Neural cell (in vitro differentiated cells): ENCODE results near the gene TMBIM1. TPM values are rescaled to one million over a fixed set of nuclear protein-coding genes. Genes with fewer than 3 reads are reported as not detected.

Source experiments
- H2AFZ ChIP-seq: fragments of 200-600, 300-800 bp; sonication (generic), shearing (Covaris generic); 2 replicates; pipeline ENCODE4 v1.6.0; 2014; ENCODE audit warnings: low read depth, mild to moderate bottlenecking, antibody characterized with exemption, low read length, moderate library complexity
- H3F3A ChIP-seq: fragments of 200-600 bp; shearing (Covaris generic); 2 replicates; pipeline ENCODE4 v1.6.1; 2016; ENCODE audit warnings: mild to moderate bottlenecking, moderate library complexity, mixed read lengths, antibody characterized with exemption, low read length; ENCODE audit not compliant: insufficient read depth, poor library complexity, severe bottlenecking
- H3K27ac ChIP-seq: fragments of 200-600, 300-800 bp; sonication (generic), shearing (Covaris generic); 2 replicates; pipeline ENCODE4 v1.5.1; 2014; ENCODE audit warnings: mild to moderate bottlenecking, low read length, moderate library complexity
- H3K27me3 ChIP-seq: fragments of 300-800, 200-600 bp; sonication (generic), shearing (Covaris generic); 2 replicates; pipeline ENCODE4 v1.6.0; 2014; ENCODE audit warnings: mild to moderate bottlenecking, low read depth, low read length, moderate library complexity; ENCODE audit not compliant: insufficient read depth
- H3K36me3 ChIP-seq: fragments of 300-800, 200-600 bp; sonication (generic), shearing (Covaris generic); 2 replicates; pipeline ENCODE4 v1.5.1; 2014; ENCODE audit warnings: mild to moderate bottlenecking, antibody characterized with exemption, low read length, moderate library complexity; ENCODE audit not compliant: insufficient read depth
- H3K4me2 ChIP-seq: fragments of 300-800, 200-600 bp; sonication (generic), shearing (Covaris generic); 2 replicates; pipeline ENCODE4 v1.6.0; 2014; ENCODE audit warnings: mild to moderate bottlenecking, low read length
- H3K4me3 ChIP-seq: fragments of 300-800, 200-600 bp; sonication (generic), shearing (Covaris generic); 2 replicates; pipeline ENCODE4 v1.5.1; 2014; ENCODE audit warnings: mild to moderate bottlenecking, low read length, moderate library complexity
- H3K79me2 ChIP-seq: fragments of 200-600 bp; shearing (Covaris generic); replicated peaks from 2 replicates; pipeline ENCODE4 v1.6.0; 2014; ENCODE audit warnings: mild to moderate bottlenecking, low read length, moderate library complexity; ENCODE audit not compliant: insufficient read depth
- H3K9ac ChIP-seq: fragments of 300-800, 200-600 bp; sonication (generic), shearing (Covaris generic); 2 replicates; pipeline ENCODE4 v1.6.1; 2016; ENCODE audit warnings: mild to moderate bottlenecking, low read length, mixed read lengths
- H3K9me2 ChIP-seq: fragments of 200-600 bp; shearing (Covaris generic); 2 replicates; pipeline ENCODE4 v1.6.1; 2016; ENCODE audit warnings: mild to moderate bottlenecking, low read length, mixed read lengths; ENCODE audit not compliant: insufficient read depth
- H3K9me3 ChIP-seq: fragments of 200-600, 300-800 bp; sonication (generic), shearing (Covaris generic); 2 replicates; pipeline ENCODE4 v1.6.1; 2016; ENCODE audit warnings: mild to moderate bottlenecking, mixed run types, low read length, moderate library complexity, mixed read lengths
- H4K20me1 ChIP-seq: fragments of 200-600 bp; shearing (Covaris generic); 2 replicates; pipeline ENCODE4 v1.6.1; 2016; ENCODE audit warnings: mild to moderate bottlenecking, mixed run types; ENCODE audit not compliant: insufficient read depth
- CTCF ChIP-seq: fragments of 450-650 bp; IDR thresholded peaks from 2 replicates; pipeline ENCODE4 v1.5.1; 2014; ENCODE audit warnings: antibody characterized with exemption, mild to moderate bottlenecking, moderate library complexity; ENCODE audit not compliant: poor library complexity, severe bottlenecking
- EP300 ChIP-seq: fragments of 450-650 bp; conservative IDR thresholded peaks from 2 replicates; pipeline ENCODE4 v1.6.1; 2014; ENCODE audit warnings: antibody characterized with exemption, mild to moderate bottlenecking, moderate library complexity; ENCODE audit not compliant: poor library complexity, severe bottlenecking
- EZH2 ChIP-seq: fragments of 200-600, 300-800 bp; shearing (Covaris generic), sonication (generic); IDR thresholded peaks from 2 replicates; pipeline ENCODE4 v1.6.1; 2014; ENCODE audit warnings: antibody characterized with exemption, low read length, borderline replicate concordance, mild to moderate bottlenecking; ENCODE audit not compliant: insufficient read depth, poor library complexity, severe bottlenecking
- MXI1 ChIP-seq: fragments of 450-650 bp; conservative IDR thresholded peaks from 2 replicates; pipeline ENCODE4 v1.6.1; 2014; ENCODE audit warnings: antibody characterized with exemption, mild to moderate bottlenecking; ENCODE audit not compliant: poor library complexity, severe bottlenecking
- POLR2AphosphoS5 ChIP-seq: IDR thresholded peaks from 2 replicates; pipeline ENCODE4 v1.6.1; 2012
- RAD21 ChIP-seq: fragments of 450-650 bp; conservative IDR thresholded peaks from 2 replicates; pipeline ENCODE4 v1.6.1; 2014; ENCODE audit warnings: antibody characterized with exemption, mild to moderate bottlenecking, moderate library complexity
- SMC3 ChIP-seq: fragments of 450-650 bp; conservative IDR thresholded peaks from 2 replicates; pipeline ENCODE4 v1.6.1; 2014; ENCODE audit warnings: antibody characterized with exemption, mild to moderate bottlenecking, moderate library complexity; ENCODE audit not compliant: poor library complexity
- TAF1 ChIP-seq: IDR thresholded peaks from 2 replicates; pipeline ENCODE4 v1.6.1; 2012; ENCODE audit warnings: low read depth
- polyA plus RNA-seq: library from polyadenylated mRNA; depleted of rRNA; stranded (reverse); fragments of >200 nt; gene quantifications from 2 replicates; pipeline ENCODE4 v1.2.3, GENCODE V29; 2014
- TF ChIP-seq, protein P1 (sequence below): IDR thresholded peaks from 2 replicates; pipeline ENCODE4 v1.6.1; 2012; ENCODE audit warnings: borderline replicate concordance

Gene TMBIM1
- polyA plus RNA-seq, 1 donor from 2014 or later = not detected

DNA sequence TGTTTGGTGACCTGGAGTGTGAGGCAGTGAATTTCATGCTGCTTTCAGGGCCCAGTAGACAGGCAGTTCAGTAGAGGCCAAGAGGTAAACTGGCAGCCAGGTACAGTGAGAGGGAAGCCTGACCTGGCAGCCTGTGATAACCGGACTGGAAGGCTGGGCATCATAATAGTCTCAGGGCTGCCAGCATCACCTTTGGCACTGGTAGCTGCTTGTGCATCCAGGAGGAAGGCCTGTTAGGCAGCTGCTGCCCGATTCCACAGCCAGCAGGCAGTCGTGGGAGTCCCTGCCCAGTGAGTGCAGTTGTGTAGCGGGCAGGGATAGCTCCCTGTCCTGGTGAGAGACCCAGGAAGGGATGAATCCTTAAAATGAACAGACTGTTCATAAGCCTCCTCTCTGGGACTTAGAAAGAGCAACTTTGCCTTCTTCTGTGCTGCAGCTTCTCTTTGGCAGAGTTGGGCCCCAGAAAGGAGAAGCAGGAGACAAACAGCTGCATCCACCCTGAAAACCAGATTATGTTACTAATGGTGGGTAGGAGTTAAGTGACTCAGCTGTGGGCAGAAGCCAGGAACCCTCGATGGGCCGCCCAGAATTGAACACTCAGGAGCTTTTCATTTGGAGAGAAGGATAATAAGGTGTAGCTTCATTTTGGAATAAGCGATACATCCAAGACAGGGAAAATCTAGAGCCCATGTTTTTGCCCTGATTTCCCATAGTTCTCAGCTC lies 39.6 kb downstream of the TMBIM1 start:
- peaks cover 13% of the 10 kb centered on the region for H3K36me3 ChIP-seq
- no peak overlapping the region for H3K4me2 ChIP-seq
- H3K9ac ChIP-seq = no peak overlapping the region
- H3K9me3 ChIP-seq = no peaks in the 10 kb centered on the region
- H3K79me2 ChIP-seq = no peaks in the 10 kb centered on the region
- TF ChIP-seq CTCF = no peak
- no peak for TF ChIP-seq EZH2
- no peaks in the 10 kb centered on the region for H4K20me1 ChIP-seq
- H3K27ac ChIP-seq = no peak overlapping the region
- no peak overlapping the region for H3K4me3 ChIP-seq
- no peaks in the 10 kb centered on the region for H3K9me2 ChIP-seq
- no peaks in the 10 kb centered on the region for H3F3A ChIP-seq
- H2AFZ ChIP-seq = no peak overlapping the region
- no peaks in the 10 kb centered on the region for H3K27me3 ChIP-seq

DNA sequence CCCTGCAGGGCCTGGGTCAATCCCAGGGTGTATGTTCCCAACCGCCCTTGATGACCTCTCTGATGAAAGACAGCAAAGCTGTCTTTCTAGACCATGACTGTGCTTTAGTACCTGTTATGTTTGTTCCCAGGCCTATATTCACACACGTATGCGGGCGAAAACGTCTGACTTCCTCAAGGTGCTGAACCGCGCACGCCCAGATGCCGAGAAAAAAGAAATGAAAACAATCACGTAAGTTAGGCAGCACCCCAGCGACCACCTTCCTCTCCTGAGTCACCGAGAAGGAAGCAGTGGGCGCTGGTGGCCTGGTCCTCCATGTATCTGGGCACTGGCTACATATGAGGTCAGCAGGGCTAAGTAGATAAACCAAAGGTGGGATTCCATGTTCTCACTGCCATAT lies 42.6 kb downstream of the TMBIM1 start:
- H3K4me3 ChIP-seq = no peak overlapping the region
- no peaks in the 10 kb centered on the region for H3K9me3 ChIP-seq
- no peaks in the 10 kb centered on the region for H3F3A ChIP-seq
- no peak overlapping the region for H3K9ac ChIP-seq
- no peaks in the 10 kb centered on the region for H4K20me1 ChIP-seq
- H3K79me2 ChIP-seq = no peaks in the 10 kb centered on the region
- no peak overlapping the region for H3K27ac ChIP-seq
- H3K9me2 ChIP-seq = no peaks in the 10 kb centered on the region
- H3K27me3 ChIP-seq = no peaks in the 10 kb centered on the region
- no peak overlapping the region for H2AFZ ChIP-seq
- peaks cover 14% of the 10 kb centered on the region for H3K36me3 ChIP-seq
- no peak overlapping the region for H3K4me2 ChIP-seq
- TF ChIP-seq CTCF (no peak), SMC3 (no peak), MXI1 (no peak), POLR2AphosphoS5 (no peak), EP300 (no peak), TAF1 (no peak), EZH2 (no peak), RAD21 (no peak)
- TF ChIP-seq, protein P1, sequence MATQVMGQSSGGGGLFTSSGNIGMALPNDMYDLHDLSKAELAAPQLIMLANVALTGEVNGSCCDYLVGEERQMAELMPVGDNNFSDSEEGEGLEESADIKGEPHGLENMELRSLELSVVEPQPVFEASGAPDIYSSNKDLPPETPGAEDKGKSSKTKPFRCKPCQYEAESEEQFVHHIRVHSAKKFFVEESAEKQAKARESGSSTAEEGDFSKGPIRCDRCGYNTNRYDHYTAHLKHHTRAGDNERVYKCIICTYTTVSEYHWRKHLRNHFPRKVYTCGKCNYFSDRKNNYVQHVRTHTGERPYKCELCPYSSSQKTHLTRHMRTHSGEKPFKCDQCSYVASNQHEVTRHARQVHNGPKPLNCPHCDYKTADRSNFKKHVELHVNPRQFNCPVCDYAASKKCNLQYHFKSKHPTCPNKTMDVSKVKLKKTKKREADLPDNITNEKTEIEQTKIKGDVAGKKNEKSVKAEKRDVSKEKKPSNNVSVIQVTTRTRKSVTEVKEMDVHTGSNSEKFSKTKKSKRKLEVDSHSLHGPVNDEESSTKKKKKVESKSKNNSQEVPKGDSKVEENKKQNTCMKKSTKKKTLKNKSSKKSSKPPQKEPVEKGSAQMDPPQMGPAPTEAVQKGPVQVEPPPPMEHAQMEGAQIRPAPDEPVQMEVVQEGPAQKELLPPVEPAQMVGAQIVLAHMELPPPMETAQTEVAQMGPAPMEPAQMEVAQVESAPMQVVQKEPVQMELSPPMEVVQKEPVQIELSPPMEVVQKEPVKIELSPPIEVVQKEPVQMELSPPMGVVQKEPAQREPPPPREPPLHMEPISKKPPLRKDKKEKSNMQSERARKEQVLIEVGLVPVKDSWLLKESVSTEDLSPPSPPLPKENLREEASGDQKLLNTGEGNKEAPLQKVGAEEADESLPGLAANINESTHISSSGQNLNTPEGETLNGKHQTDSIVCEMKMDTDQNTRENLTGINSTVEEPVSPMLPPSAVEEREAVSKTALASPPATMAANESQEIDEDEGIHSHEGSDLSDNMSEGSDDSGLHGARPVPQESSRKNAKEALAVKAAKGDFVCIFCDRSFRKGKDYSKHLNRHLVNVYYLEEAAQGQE = no peak
